Epidermal melanocyte (primary cell): ENCODE data around the gene TSPAN31.
"Not testable (repeated sequence)": the region's sequence is repeated elsewhere in the genome, so short reads cannot be mapped to it uniquely, and the experiment has no call there.

Experiments
- DNase-seq: peaks from one replicate; pipeline ENCODE4 v3.0.0; 2011; ENCODE audit warnings: low spot score; ENCODE audit not compliant: insufficient read length

Gene TSPAN31

DNA sequence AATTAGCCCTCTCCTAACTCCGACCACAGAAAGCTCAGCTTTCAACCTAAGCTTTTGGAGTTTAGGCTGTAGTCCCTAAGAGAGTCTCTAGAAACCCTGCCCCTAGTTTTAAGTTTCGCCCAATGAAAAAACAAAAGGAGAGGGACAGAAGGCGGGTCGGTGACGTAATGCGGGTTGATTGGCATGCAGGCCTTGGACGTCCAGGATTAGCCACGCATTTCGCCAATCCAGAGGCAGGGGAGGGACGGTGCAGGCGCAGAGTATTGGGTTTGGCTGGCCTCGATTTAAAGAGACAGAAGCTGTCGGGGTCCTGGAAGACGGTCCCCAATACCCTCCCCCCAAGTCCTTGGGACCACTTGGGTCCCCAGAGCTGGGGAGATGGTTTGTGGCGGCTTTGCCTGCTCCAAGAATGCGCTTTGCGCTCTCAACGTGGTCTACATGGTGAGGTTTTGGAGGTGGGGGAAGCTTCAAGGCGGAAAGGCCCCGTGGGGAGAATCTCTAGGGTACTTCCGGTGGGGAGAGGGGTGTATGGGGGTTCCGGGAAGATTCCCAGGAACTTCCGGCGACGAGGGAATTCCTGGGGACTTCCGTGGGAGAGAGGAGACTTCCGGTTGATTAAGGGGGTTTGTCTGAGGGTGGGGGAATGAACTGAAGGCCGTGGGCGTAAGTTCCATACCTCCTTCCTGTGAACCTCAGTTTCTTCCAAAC, at the start of gene TSPAN31:
TSS of gene TSPAN31 (plus strand) at position 263 of the 708 bp plus-strand sequence. CDS start at position 379, 116 bp downstream.
- peak; percentile 91 for DNase-seq

- DNase-seq = no peak
Observed at GRCh38 chr12:57695770-57696432, 48.9 kb upstream of the TSPAN31 start.

DNA sequence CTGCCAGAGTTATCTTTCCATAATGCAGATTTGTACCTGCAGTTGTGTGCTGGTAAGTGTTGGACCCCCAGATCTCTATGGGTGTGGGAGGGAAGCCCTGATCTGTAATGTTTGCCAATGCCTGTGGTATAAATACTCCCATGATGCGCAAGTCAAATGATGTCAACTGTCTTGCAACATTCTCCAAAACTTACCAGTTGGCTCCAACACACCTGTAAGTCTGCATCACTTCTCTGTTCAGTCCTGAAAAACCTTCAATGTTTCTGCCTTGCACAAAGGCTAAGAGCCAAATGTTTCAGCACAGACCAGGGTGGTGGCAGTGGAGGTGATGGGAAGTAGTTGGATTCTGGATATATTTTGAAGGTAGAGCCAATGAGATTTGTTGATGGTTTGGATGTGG, 47.8 kb upstream of the TSPAN31 start:
- DNase-seq = no peak

DNA sequence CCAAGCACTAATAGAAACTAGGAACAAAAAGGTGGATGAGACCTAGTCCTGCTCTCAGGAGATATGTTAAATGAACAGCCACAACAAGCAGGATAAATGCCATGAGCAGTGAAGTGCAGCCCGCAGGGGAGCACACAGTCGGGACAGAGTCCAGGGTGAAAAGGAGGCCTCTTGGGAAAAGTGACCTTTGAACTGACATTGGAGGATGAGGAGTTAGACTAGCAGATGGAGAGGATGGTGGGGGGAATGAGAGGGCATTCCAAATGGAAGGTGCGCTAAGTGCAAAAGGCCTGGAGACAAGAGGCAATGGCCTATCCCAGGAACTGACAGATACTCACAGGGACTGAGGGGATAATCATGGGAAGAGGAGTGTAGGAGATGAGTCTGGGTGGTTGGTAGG, 46.4 kb upstream of the TSPAN31 start:
- no peak for DNase-seq

DNA sequence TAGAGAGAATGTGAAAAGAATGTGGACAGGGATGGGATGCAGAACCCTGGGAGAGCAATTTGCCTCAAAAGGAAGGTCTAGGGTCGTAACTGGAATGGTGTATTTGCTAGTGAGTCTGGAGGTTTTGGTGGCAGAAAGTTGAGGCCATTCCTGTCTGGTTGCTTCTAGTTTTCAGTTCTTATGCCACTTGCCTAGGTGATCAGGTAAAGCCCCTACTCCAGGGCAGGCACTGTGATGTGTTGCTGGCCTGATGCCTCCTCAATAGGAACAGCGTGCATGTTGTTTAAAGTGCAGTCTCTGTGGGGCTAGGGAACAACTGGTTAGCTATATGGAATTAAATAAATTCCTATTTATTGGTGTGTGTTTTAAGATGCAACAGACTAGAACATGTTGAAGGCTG, 44.5 kb upstream of the TSPAN31 start:
- no peak for DNase-seq

- DNase-seq = no peak
Observed at GRCh38 chr12:57707250-57707649, 37.6 kb upstream of the TSPAN31 start.

DNA sequence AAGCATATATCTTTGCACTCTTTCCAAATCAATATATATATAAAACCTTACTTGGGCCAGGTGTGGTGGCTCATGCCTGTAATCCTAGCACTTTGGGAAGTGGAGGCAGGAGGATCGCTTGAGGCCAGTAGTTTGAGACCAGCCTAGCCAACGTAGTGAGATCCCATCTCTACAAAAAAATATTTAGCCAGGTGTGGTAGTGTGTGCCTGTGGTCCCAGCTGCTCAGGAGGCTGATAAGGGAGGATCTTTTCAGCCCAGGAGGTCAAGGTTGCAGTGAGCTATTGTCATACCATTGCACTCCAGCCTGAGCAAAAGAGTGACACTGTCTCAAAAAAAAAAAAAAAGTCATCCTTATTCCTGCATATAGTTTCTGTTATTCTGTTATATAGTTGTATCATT, 36.5 kb upstream of the TSPAN31 start:
- DNase-seq = no peak

- no peak for DNase-seq
Observed at GRCh38 chr12:57712701-57713100, 32.1 kb upstream of the TSPAN31 start.

DNA sequence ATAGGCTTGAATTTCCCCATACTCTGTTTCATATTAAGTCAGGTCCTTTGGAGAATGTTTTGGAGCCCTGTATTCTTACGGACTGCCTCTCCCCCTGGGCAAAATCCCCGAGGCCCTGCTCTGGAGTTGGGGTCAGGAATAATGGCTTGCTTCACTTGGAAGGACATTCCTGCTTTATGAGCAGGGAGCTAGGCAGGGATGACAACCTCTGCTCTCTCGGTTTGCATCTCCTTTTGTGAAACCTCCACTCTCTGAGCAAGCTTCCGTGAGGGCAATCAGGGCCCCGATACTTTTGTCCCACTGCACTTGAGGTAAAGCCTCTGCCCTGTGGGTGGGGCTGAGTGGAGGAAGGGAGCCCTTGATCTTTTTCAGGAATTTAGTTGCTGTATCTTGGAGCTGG, 31.6 kb upstream of the TSPAN31 start:
- no peak for DNase-seq

DNA sequence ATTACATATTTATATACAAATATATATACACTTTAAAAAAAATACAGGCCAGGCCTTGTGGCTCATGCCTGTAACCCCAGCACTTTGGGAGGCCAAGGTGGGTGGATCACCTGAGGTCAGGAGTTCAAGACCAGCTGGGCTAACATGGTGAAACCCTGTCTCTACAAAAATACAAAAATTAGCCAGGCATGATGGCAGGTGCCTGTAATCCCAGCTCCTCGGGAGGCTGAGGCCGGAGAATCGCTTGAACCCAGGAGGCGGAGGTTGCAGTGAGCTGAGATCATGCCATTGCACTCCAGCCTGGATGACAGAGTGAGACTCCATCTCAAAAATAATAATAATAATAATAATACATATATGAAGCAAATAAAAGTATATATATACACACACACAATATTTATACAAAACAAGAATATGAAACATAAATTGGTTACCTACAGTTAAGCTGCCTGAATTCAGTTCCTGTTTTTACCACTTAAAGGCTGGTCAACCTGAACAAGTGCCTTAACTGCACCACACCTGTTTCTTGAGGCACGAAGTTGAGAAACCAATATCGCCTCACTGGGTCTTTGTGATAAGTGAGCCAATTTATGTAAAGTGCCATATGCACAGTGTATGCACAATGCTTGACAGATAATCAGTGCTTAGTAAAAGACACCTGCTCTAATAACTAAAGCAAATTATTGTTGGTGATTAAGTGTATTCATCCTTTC, 29.6 kb upstream of the TSPAN31 start:
- DNase-seq = not testable (repeated sequence)

- DNase-seq = no peak
Observed at GRCh38 chr12:57715786-57716185, 29.1 kb upstream of the TSPAN31 start.

DNA sequence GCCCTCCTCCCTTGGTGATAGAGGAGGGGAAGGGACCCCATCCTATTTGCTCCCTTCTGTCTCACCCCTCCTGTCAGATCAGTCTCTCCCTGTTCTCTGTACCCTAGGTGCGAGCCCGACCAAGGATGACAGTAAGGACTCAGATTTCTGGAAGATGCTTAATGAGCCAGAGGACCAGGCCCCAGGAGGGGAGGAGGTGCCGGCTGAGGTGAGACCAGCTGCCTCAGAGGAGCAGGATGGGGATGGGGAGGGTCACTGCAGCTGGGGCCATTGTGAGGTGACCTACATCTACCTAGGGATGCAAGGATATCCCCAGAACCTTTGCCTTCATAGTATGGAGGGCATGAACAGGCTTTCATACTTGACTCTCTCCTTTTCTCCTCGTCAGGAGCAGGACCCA, 28.5 kb upstream of the TSPAN31 start:
- no peak for DNase-seq

DNA sequence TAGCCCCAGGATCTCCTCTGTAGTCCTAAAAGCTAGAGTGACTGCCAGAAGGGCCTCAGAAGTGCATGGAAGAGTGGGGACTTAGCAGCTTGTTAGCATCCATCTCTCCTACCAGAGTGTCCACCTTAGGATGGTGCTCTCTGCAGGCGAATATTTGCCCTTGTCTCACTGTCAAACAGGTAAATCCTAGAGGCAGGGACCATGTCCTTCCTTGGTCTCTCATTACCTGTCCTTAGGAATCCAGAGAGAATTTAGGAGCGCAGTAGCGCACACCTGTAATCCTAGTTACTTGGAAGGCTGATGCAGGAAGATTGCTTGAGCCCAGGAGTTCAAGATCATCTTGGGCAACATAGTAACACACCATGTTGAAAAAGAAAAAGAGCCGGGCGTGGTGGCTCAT, 27.7 kb upstream of the TSPAN31 start:
- no peak for DNase-seq

GRCh38 chr12:57717846-57718640, 26.8 kb upstream of the TSPAN31 start:
- no peak for DNase-seq

GRCh38 chr12:57718641-57719528, 26.0 kb upstream of the TSPAN31 start:
- no peak for DNase-seq

- DNase-seq = no peak
Observed at GRCh38 chr12:57719777-57720605, 24.8 kb upstream of the TSPAN31 start.

- DNase-seq = no peak
Observed at GRCh38 chr12:57720606-57721595, 23.9 kb upstream of the TSPAN31 start.

DNA sequence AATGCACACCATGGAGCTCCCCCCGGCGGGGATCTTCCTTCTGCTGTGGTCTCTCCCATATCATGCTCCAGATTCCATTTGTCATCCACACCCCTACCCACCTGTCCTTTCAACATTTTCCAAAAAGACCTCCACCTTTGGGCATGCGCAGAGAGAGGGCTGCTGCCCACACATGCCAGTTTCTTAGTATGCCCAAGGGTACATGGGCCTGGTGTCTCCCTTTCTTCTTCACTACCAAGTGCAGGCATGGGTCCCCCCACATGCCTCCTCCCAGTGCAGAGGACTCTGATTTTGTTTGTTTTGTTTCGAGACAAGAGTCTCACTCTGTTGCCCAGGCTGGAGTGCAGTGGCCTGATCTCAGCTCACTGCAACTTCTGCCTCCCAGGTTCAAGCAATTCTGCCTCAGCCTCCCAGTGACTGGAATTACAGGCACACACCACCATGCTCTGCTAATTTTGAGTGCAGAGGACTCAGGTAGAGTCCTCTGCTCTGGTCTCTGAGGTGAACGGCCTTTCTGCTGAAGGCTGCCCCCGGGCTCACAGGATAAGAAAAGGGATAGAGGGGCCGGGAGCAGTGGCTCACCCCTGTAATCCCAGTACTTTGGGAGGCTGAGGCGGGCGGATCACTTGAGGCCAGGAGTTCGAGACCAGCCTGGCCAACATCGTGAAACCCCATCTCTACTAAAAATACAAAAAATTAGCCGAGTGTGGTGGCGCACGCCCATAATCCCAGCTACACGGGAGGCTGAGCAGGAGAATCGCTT, 22.8 kb upstream of the TSPAN31 start:
- DNase-seq = not testable (repeated sequence)
